Hepatic stellate cell (primary cell): ENCODE data around the gene POU2F2.
A peak's percentile ranks its signal among the peaks of the same experiment; 100 is the strongest.

Experiments used
- DNase-seq: peaks from one replicate; pipeline ENCODE4 v3.0.0; 2011; ENCODE audit warnings: low spot score

POU2F2 gene

GRCh38 chr19:42132030-42132628, at the start of gene POU2F2:
Gene POU2F2, minus strand, starts transcription at chr19:42132446. Its CDS starts 35 bp downstream, at chr19:42132411.
- no peak for DNase-seq

DNA sequence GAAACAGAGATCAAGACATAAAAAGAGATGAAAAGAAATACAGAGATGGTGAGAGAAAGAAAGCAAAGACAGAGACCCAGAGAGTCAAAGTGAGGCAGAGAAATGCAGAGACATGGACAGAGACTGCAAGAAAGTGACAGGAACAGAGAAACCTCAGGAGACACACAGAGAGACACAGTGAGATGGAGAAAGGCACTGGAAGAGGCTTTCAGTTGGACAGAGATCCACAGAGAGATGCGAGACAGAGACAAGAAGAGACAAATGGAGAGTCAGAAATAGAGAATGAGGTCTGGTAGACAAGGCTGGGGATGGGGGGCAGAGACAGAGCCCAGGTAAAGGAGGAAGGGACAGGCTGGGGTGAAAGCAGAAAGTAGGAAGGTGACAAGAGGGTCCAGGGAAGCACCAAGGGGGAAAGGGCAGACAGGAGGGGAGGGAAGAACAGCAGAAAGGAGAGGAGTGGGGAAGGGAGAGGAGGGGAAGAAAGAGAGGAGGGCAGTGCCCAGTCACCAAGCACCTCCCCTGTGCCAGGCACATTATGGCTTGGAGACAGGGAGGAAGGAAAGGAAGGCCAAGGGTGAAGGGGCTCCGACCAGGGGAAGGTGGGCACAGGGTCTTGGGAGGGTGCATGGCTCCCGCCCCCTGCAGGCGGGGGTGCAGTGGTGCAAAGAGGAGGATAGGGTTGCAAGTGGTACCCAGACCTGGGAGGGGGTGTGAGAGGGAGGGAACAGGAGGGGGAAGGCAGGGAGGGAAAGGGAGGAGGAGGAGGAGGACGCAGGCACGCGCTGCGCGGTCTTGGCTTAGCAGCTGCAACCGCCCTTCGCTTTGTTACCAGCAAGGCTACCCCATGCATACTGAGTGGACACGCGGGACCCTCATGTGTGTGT, 46.8 kb upstream of the POU2F2 start:
- no peak for DNase-seq

DNA sequence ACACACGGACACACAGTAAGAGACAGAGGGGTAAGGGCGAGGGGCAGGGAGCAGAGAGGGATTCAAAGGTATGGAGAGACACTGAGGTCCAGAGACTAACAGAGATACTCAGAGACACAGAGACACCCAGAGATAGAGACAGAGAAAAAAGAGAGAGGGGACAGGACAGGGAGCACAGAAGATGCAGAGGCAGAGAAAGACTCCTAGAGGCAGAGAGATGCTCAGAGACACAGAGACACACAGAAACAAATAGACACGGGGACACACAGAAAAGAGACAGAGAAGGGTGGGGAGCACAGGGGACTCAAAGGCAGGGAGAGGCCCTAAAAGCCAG, 45.4 kb upstream of the POU2F2 start:
- DNase-seq = no peak

DNA sequence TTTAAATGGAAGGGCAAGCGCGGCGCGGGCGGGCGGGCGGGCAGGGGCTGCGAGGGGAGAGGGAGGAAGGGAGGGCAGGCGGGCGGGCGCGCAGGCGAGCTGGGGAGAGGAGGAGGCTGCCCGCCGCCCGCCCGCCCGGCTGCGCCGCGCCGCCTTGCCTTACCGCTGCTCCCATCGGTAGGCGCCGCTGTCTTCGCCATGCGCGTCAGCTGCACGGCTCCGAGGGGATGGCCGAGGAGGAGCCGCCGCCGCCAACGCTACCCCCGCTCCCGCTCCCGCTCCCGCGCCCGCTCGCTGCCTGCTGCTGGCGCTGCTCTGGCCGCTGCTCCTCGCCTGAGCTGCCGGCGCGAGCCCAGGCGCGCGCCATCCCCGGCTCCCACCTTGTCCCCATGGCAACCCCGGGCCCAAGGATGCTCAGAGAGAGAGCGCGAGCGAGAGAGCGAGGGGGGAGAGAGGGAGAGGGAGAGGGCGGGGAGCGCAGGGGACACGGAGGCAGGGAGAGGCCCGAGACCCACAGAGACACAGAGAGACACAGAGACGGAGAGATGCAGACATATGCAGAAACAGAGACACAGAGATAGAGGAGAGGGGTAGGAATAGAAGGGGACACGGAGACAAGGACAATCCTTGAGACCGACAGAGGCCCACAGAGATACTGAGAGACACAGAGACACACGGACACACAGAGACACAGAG, 44.9 kb upstream of the POU2F2 start:
- peak; percentile 81 for DNase-seq

GRCh38 chr19:42176649-42176989, 44.4 kb upstream of the POU2F2 start:
- DNase-seq = peak; percentile 60

GRCh38 chr19:42175952-42176648, 43.9 kb upstream of the POU2F2 start:
- DNase-seq = peak; percentile 48

DNA sequence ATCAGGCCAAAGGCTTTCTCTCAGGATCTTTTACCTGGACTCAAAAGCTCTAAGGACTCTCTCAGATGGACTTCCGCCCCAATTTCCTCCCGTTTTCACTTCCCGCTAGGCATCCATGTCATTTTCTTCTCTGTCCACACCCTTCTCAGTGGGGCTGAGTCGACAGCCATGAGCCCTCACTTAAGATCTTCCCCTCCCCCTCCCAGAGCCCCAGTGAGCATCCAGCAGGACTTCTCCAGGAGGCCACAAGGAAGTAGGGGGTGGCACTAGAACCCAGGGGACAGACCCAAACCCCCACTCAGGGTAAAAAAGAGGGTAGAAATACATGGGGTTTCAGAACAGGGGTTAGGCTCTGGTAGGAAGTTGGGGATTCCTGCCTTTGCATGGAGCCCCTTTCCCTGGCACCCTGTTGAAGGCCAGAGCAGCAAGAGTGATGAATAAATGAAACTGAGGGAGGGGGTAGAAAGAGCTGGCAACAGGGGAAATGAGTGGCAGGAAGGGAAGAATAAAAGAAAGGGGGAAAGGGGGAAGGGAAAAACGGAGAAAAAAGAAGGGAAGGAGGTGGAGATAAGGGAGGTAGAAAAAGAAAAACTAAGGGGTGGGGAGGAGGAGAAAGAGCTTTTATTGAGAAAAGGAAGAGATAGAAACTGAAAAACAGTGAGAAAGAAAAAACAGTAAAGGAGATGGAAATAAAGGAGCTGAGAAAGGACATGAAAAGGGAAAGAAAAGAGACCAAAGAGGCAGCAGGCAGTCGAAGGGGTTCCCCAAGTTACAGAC, 42.9 kb upstream of the POU2F2 start:
- DNase-seq = no peak

GRCh38 chr19:42174188-42174587, 41.9 kb upstream of the POU2F2 start:
- DNase-seq = no peak

DNA sequence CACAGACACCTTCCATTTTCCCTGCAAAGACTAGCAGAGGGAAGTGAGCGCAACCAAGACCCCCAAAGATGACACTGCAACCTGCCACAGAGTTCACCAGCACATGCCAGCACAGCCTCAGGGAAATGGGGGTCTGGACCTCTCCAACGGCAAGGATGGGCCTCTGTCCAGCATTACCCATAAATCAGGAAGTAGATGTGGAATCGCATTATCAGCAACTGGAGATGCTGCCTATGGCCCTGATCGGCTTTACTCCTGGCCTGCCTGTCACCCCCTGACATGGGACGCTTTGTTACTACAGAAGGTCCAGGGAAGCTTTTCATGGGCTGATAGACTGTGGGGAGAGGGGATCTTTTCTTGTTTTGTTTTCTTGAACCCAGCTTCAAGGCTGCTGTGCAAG, 41.4 kb upstream of the POU2F2 start:
- no peak for DNase-seq

- no peak for DNase-seq
These were observed 40.0 kb upstream of the POU2F2 start for GRCh38 chr19:42172261-42172660.

- DNase-seq = no peak
These were observed 38.5 kb upstream of the POU2F2 start for GRCh38 chr19:42170715-42171114.

DNA sequence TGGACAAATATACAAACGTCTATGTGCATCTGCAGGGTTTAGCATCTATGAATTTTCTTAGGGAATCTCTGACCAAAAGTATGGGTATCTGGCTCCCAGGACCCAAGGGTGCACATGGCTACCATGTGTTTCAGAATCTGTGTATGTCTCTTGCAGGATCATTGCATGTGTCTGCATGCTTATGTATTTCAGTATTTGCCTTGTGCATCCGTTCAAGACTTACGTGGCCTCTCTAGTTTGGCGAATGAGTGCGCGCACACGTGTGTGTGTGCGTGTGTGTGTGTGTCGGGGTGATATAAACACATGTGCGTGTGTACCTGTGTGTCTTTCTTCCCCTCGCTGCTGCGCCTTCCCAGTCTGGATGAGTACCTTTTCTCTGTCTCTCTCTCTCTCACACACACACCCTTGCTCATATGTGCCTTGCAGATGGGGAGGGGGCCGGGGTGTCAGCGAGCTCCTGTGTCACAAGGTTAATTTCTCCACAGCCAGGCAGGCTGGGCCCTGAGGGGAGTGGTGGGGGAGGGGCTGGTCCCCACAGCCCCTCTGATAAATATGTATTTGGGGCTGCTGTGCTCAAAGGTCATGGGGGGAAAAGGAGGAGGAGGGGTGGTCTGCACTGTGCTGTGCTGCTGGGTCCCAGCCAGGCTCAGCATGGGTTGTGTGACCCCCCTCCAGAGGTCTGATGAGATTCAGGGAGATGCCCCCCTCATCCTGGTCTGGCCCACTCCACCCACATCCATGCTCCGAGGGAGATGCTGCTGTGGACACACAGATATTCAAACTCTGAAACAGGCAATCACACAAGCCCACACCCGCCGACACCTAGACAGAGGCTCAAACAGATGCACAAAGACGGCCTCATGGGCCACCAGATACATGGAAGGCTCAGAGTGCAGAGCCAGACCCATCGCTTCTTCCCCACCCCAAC, 37.5 kb upstream of the POU2F2 start:
- no peak for DNase-seq

GRCh38 chr19:42168206-42168605, 36.0 kb upstream of the POU2F2 start:
- DNase-seq = no peak

DNA sequence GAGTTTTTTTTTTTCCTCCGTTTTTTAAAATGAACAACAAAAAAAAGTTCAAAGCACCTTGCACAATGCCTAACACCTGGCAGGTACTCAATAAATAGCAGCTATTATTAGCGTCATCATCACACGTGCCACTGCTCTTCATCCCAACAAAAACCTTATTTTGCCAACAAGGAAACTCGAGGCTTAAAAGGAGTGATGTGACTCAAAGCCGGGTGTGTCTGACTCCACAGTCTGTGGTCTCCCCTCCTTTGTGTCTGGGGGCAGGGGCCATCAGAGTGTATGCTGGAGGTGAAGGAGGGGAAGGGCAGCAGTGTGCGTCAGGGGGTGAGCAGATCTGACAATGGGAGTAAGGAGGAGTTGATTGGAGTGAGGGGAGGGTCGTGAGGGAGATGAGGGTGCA, 34.1 kb upstream of the POU2F2 start:
- DNase-seq = no peak

GRCh38 chr19:42165146-42165545, 32.9 kb upstream of the POU2F2 start:
- DNase-seq = no peak

GRCh38 chr19:42161616-42162263, 29.5 kb upstream of the POU2F2 start:
- DNase-seq = no peak

GRCh38 chr19:42159942-42160341, 27.7 kb upstream of the POU2F2 start:
- DNase-seq = no peak

GRCh38 chr19:42158926-42159325, 26.7 kb upstream of the POU2F2 start:
- no peak for DNase-seq

DNA sequence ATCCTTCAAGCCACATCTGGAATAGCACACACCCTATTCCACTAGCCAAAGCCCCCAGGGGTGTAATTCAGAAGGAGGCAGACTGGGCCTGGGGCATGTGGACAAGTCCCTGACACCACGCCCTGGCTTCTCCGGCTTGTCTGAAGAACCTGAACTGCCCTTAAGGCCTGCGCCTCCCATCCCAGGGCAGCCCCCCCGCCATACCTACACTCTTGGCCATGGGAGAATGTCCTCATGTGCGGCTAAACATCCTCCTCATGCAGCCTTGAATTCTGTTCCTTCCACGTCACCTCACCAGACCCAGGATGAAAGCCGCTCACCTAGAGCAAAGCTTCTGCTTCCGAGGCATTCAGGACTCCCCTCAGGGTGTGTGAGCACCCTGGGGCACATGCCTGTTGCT, 24.3 kb upstream of the POU2F2 start:
- no peak for DNase-seq

DNA sequence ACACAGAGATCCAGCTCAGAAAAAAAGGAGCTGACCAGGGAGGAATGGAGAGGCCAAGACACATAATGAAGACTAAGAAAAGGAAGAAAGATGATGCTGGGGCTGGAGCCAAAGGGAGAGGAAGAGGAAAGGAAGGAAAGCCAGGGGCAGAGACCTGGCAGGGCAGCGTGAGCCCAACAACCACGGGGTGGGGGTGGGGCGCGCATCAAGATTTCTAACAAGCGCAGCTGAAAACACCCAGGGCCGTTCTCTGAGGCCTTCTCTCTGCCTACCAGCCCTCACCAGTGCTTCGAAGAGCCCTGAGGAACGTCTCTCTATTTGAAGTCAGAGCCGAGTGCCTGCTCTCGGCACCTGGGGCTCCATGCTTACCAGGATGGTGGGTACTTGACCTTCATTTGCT, 23.6 kb upstream of the POU2F2 start:
- no peak for DNase-seq
